ENCODE data around the gene MARCO. TPM values are rescaled to one million over a fixed set of nuclear protein-coding genes. Genes with fewer than 3 reads are reported as not detected.

The MARCO gene
- total and polyA plus RNA-seq, 2 donors (not counting 1 experiment from before 2014, with no cell fraction given): 0.04 TPM; not detected in 1

DNA sequence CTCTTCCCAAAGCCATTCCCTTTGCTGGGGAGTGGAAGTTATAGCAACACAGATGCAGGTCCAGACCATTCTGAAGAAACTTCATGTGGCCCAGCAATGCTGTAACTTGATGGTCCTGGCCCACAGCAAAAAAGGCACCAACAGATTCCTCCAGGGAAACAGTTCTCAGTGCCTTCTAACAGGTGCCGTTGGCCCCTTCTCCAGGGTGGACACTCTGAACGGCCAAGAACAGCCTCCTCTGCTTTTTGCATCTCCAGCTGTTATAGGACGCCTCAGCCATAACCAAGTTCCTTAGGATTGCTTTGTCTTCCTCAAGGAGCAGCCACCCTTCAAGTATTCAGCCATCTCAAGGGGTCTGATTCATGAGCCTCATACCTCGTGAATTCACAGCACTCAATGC lies 38.0 kb downstream of the MARCO start:
- no peak for ATAC-seq (ENCODE audit: low read depth)
- DNase-seq: no peak
- Histone ChIP-seq H3K4me2 (replicated peaks; ENCODE audit: low read depth, low read length, poor library complexity, severe bottlenecking) (no peak overlapping the region), H3K27me3 (replicated peaks in 1 of 4; ENCODE audit: control extremely low read depth in 1 of 4, control insufficient read depth in 3 of 4, insufficient read depth in 4 of 4, low read length in 3 of 4) (no peaks in the 10 kb centered on the region), H4K20me1 (ENCODE audit: control insufficient read depth, insufficient read depth, low read length, poor library complexity, severe bottlenecking) (no peaks in the 10 kb centered on the region), H3K27ac (ENCODE audit: low read length in 2 of 2) (no peak overlapping the region), H3K9me3 (ENCODE audit: control extremely low read depth in 1 of 3, control insufficient read depth in 2 of 3, insufficient read depth in 1 of 3, low read length in 2 of 3) (peaks cover 0 to 26% (median 2%) of the 10 kb centered on the region in 3 donors), H3K36me3 (replicated peaks in 1 of 2; ENCODE audit: control extremely low read depth in 1 of 2, control insufficient read depth in 1 of 2, extremely low read depth in 1 of 2, insufficient read depth in 2 of 2, low read length in 1 of 2) (no peaks in the 10 kb centered on the region), H3K79me2 (ENCODE audit: control insufficient read depth, insufficient read depth, low read length) (no peaks in the 10 kb centered on the region), H2AFZ (ENCODE audit: insufficient read depth, low read depth, low read length, poor library complexity, severe bottlenecking) (no peak overlapping the region), H3K9ac (ENCODE audit: low read length) (no peak overlapping the region), H3K4me1 (ENCODE audit: control insufficient read depth in 2 of 2, insufficient read depth in 2 of 2, low read length in 2 of 2) (no peaks in the 10 kb centered on the region), H3K4me3 (ENCODE audit: control extremely low read depth in 1 of 5, extremely low read depth in 1 of 5, insufficient read depth in 1 of 5, low read depth in 2 of 5, low read length in 4 of 5) (no peak overlapping the region)
- WGBS (ENCODE audit: insufficient coverage): 81% methylated on average over 4 of the region's 4 CpGs
- Mint-ChIP-seq H3K27me3 (peaks cover 15% of the 10 kb centered on the region), H3K4me1 (no peaks in the 10 kb centered on the region), H3K4me3 (no peak overlapping the region), H3K27ac (no peak overlapping the region), H3K9me3 (ENCODE audit: insufficient read depth) (no peaks in the 10 kb centered on the region)
- ChIA-PET CTCF (no interaction called here), POLR2A (no interaction called here)
- intact Hi-C loops (cut with micrococcal nuclease): no loop called here
- TF ChIP-seq EZH2 (IDR thresholded peaks at IDR 0.05; ENCODE audit: borderline replicate concordance, insufficient read depth, low read depth, low read length, poor library complexity, severe bottlenecking) (no peak), CTCF (IDR thresholded peaks at IDR 0.05) (no peak)

GRCh38 chr2:118980573-118980972 lies 38.6 kb downstream of the MARCO start:
- no peaks in the 10 kb centered on the region for H3K4me1 Mint-ChIP-seq
- POLR2A ChIA-PET: no interaction called here
- H3K4me3 Mint-ChIP-seq: no peak overlapping the region
- H2AFZ ChIP-seq (ENCODE audit: insufficient read depth, low read depth, low read length, poor library complexity, severe bottlenecking): no peak overlapping the region
- no peaks in the 10 kb centered on the region for H4K20me1 ChIP-seq (ENCODE audit: control insufficient read depth, insufficient read depth, low read length, poor library complexity, severe bottlenecking)
- H3K36me3 ChIP-seq (replicated peaks in 1 of 2; ENCODE audit: control extremely low read depth in 1 of 2, control insufficient read depth in 1 of 2, extremely low read depth in 1 of 2, insufficient read depth in 2 of 2, low read length in 1 of 2): no peaks in the 10 kb centered on the region
- no peak overlapping the region for H3K27ac Mint-ChIP-seq
- no peak overlapping the region for H3K27ac ChIP-seq (ENCODE audit: low read length in 2 of 2)
- no peaks in the 10 kb centered on the region for H3K27me3 ChIP-seq (replicated peaks in 1 of 4; ENCODE audit: control extremely low read depth in 1 of 4, control insufficient read depth in 3 of 4, insufficient read depth in 4 of 4, low read length in 3 of 4)
- H3K4me3 ChIP-seq (ENCODE audit: control extremely low read depth in 1 of 5, extremely low read depth in 1 of 5, insufficient read depth in 1 of 5, low read depth in 2 of 5, low read length in 4 of 5): no peak overlapping the region
- no peak for DNase-seq
- ATAC-seq (ENCODE audit: low read depth): no peak
- intact Hi-C loops (cut with micrococcal nuclease): no loop called here
- no peak overlapping the region for H3K9ac ChIP-seq (ENCODE audit: low read length)
- 89% methylated on average over 1 of the region's 2 CpGs for WGBS (ENCODE audit: insufficient coverage)
- H3K4me1 ChIP-seq (ENCODE audit: control insufficient read depth in 2 of 2, insufficient read depth in 2 of 2, low read length in 2 of 2): no peaks in the 10 kb centered on the region
- H3K9me3 Mint-ChIP-seq (ENCODE audit: insufficient read depth): no peaks in the 10 kb centered on the region
- CTCF ChIA-PET: no interaction called here
- peaks cover 10% of the 10 kb centered on the region for H3K27me3 Mint-ChIP-seq
- peaks cover 0 to 26% (median 2%) of the 10 kb centered on the region in 3 donors for H3K9me3 ChIP-seq (ENCODE audit: control extremely low read depth in 1 of 3, control insufficient read depth in 2 of 3, insufficient read depth in 1 of 3, low read length in 2 of 3)
- no peaks in the 10 kb centered on the region for H3K79me2 ChIP-seq (ENCODE audit: control insufficient read depth, insufficient read depth, low read length)
- TF ChIP-seq CTCF (IDR thresholded peaks at IDR 0.05) (no peak), EZH2 (IDR thresholded peaks at IDR 0.05; ENCODE audit: borderline replicate concordance, insufficient read depth, low read depth, low read length, poor library complexity, severe bottlenecking) (no peak)
- H3K4me2 ChIP-seq (replicated peaks; ENCODE audit: low read depth, low read length, poor library complexity, severe bottlenecking): no peak overlapping the region

Data from B cell (primary cell).